Measurements from ENCODE around the gene ERGIC1. TPM values are rescaled to one million over a fixed set of nuclear protein-coding genes. Genes with fewer than 3 reads are reported as not detected.
"Not testable (repeated sequence)": the region's sequence is repeated elsewhere in the genome, so short reads cannot be mapped to it uniquely, and the experiment has no call there.

The ERGIC1 gene, protein sequence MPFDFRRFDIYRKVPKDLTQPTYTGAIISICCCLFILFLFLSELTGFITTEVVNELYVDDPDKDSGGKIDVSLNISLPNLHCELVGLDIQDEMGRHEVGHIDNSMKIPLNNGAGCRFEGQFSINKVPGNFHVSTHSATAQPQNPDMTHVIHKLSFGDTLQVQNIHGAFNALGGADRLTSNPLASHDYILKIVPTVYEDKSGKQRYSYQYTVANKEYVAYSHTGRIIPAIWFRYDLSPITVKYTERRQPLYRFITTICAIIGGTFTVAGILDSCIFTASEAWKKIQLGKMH
- total RNA-seq (10 to 100 TPM; 45.8 to 51.0 TPM), polyA plus RNA-seq (10 to 100 TPM; 10.6 to 18.8 TPM)

DNA sequence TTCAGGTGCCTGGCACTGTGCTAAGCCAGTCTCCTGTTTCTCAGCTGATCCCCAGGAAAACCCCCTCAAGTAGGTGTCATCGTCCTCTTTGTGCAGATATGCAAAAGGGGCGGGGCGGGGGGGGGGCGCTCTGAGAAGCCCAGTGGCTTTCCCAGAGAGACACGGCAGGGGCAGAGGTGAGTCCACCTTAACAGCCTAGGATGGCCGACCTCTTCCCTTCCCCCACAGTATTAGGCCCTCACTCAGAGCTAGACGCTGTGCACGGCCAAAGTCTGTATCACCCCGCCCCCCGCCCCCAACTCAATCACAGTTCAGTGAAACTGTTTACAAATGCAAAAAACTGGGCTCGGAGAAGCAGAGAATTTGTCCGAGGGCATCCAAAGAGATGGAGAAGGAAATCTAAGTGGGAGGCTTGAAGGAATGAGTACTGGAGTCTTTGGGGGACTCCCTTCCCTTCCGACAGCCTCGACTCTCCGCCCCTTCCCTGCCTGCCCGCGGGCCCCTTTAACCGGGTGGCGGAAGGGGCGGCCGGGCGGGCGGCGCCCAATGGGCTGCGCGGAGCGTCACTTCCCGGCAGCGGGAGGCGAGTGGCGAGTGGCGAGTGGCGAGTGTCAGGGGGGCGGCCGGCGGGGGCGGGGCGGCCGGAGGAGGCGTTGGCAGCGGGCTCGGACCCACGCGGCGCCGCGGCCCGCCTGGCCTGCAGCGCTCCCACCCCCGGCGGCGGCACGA is at the start of gene ERGIC1:
Gene ERGIC1, plus strand, starts transcription at position 566 of the 729 bp plus-strand sequence. Its CDS starts 163 bp downstream, at position 729.
- peak within 1 kb of the TSS; percentile 89 to 97 (median 93) for H3K27ac Mint-ChIP-seq
- Histone ChIP-seq H3K27ac (ENCODE audit: low read depth, low read length) (peak within 1 kb of the TSS; percentile 82), H3K27me3 (ENCODE audit: insufficient read depth, low read length) (no peaks in the 10 kb centered on the region), H3K36me3 (ENCODE audit: insufficient read depth, low read length) (no peaks in the 10 kb centered on the region), H3K9me3 (ENCODE audit: control insufficient read depth in 1 of 2, low read length in 2 of 2) (no peaks in the 10 kb centered on the region), H3K4me3 (ENCODE audit: low read length in 2 of 2) (peak within 1 kb of the TSS; percentile 63 to 69), H3K4me1 (ENCODE audit: insufficient read depth, low read length) (peaks cover 47% of the 10 kb centered on the region)
- DNase-seq: peak; percentile 59 to 73 (median 63)
- peaks cover 0 to 4% of the 10 kb centered on the region in 2 donors for H3K36me3 Mint-ChIP-seq
- no peaks in the 10 kb centered on the region for H3K9me3 Mint-ChIP-seq
- peak within 1 kb of the TSS; percentile 90 to 96 (median 92) for H3K4me3 Mint-ChIP-seq
- intact Hi-C loops (cut with micrococcal nuclease): loop anchor here (1.0 to 10.0 kb wide), 4 partner anchors 57 to 117 kb away; no protein-coding TSS in a partner anchor
- ChIA-PET CTCF (ENCODE audit: partially characterized antibody) (interaction anchor here (1.2 kb wide), 1 partner anchor 63 kb away, joined by 3 read pairs; the partner anchor contains the start of gene DUSP1), POLR2A (ENCODE audit: partially characterized antibody) (interaction anchor here (1.0 to 9.4 kb wide), 5 partner anchors 26 to 69 kb away, joined by 3 to 114 read pairs (median 4); partner anchors contain the start of gene DUSP1)
- H3K4me1 Mint-ChIP-seq: peaks cover 25 to 52% (median 36%) of the 10 kb centered on the region in 4 donors
- H3K27me3 Mint-ChIP-seq: no peaks in the 10 kb centered on the region

DNA sequence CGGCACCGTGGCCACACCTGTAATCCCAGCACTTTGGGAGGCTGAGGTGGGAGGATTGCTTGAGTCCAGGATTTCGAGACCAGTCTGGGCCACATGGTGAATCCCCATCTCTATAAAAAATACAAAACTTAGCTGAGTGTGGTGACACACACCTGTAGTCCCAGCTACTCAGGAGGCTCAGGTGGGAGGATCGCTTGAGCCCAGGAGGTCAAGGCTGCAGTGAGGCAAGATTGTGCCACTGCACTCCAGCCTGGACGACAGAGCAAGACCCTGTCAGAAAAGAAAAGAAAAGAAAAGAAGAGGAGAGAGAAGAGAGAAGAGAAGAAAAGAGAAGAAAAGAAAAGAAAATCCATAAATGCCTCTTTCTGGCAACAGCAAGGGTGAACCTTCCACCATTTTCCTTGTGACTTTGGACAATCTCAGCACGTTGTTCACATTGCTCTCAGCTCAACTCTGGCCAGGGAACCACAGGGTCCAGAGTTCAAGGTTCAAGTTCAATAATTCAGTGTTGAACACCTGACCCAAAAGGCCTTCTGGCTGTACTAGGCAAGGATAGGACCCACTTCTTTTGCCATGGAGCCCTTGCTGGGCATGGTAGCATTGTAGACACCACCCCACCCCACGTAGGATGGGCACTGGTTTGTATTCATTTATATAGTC is 48.5 kb upstream of the ERGIC1 start:
- POLR2A ChIA-PET (ENCODE audit: partially characterized antibody): interaction anchor here (1.3 kb wide), 1 partner anchor 13 kb away, joined by 7 read pairs; no protein-coding TSS in a partner anchor
- intact Hi-C loops (cut with micrococcal nuclease): no loop called here
- CTCF ChIA-PET (ENCODE audit: partially characterized antibody): no interaction called here
- H3K4me1 ChIP-seq (ENCODE audit: insufficient read depth, low read length): no peaks in the 10 kb centered on the region
- Mint-ChIP-seq H3K36me3 (no peaks in the 10 kb centered on the region), H3K27ac (peak overlapping the region in 3 of 7 donors; percentile 31 to 83 (median 64)), H3K4me1 (no peaks in the 10 kb centered on the region), H3K27me3 (no peaks in the 10 kb centered on the region), H3K9me3 (no peaks in the 10 kb centered on the region), H3K4me3 (no peak overlapping the region)
- H3K27me3 ChIP-seq (ENCODE audit: insufficient read depth, low read length): no peaks in the 10 kb centered on the region
- H3K36me3 ChIP-seq (ENCODE audit: insufficient read depth, low read length): no peaks in the 10 kb centered on the region
- no peaks in the 10 kb centered on the region for H3K9me3 ChIP-seq (ENCODE audit: control insufficient read depth in 1 of 2, low read length in 2 of 2)
- no peak for DNase-seq
- no peak overlapping the region for H3K4me3 ChIP-seq (ENCODE audit: low read length in 2 of 2)
- no peak overlapping the region for H3K27ac ChIP-seq (ENCODE audit: low read depth, low read length)

DNA sequence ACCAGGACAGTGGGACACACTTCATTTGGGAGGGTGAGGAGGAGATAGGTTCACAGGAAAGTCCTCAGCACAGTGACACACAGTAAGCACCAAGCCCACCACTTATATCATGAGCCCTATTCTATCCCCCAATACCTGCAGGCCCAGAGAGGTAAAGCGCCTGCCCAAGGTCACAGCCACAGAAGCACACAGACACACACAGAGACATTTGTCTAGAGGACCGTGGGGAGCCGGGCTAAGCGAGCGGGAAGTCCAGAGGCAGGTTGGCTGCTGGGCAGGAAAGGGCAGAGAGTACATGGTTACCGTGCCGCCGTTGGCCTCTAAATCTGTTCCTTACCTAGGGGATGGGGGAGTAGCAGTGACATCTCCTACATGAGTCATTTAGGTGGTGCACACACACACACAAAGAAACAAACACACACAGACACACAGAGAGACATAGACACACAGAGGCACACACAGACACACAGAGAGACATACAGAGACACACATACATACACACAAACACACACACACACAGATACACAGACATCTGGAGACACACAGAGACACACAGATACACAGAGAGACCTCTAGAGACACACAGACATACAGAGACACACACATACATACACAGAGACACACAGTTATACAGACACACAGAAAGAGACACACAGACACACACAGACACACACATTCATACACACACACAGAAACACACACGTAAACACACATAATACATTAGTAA is 47.2 kb upstream of the ERGIC1 start:
- Mint-ChIP-seq H3K27ac (no peak overlapping the region), H3K27me3 (no peaks in the 10 kb centered on the region), H3K36me3 (no peaks in the 10 kb centered on the region), H3K4me3 (no peak overlapping the region), H3K4me1 (no peaks in the 10 kb centered on the region), H3K9me3 (no peaks in the 10 kb centered on the region)
- no peak overlapping the region for H3K4me3 ChIP-seq (ENCODE audit: low read length in 2 of 2)
- no peak for DNase-seq
- intact Hi-C loops (cut with micrococcal nuclease): no loop called here
- H3K36me3 ChIP-seq (ENCODE audit: insufficient read depth, low read length): no peaks in the 10 kb centered on the region
- ChIA-PET POLR2A (ENCODE audit: partially characterized antibody) (interaction anchor here (2.4 kb wide), 1 partner anchor 15 kb away, joined by 7 read pairs; the partner anchor contains the start of gene DUSP1), CTCF (ENCODE audit: partially characterized antibody) (no interaction called here)
- H3K27ac ChIP-seq (ENCODE audit: low read depth, low read length): no peak overlapping the region
- H3K4me1 ChIP-seq (ENCODE audit: insufficient read depth, low read length): no peaks in the 10 kb centered on the region
- no peaks in the 10 kb centered on the region for H3K9me3 ChIP-seq (ENCODE audit: control insufficient read depth in 1 of 2, low read length in 2 of 2)
- H3K27me3 ChIP-seq (ENCODE audit: insufficient read depth, low read length): no peaks in the 10 kb centered on the region

DNA sequence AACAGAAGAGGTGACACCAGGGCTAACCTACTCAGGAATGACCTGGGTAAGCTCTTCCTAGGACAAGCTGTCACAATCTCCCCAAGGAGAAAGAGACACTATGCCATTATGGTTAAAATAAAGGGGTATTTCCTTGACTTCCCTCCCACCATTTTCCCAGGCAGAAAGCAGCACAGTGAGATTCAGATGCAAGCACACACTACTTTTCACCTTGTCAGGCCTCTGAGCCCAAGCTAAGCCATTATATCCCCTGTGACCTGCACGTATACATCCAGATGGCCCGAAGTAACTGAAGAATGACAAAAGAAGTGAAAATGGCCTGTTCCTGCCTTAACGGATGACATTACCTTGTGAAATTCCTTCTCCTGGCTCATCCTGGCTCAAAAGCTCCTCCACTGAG is 46.5 kb upstream of the ERGIC1 start:
- H3K4me1 Mint-ChIP-seq; H3K9me3 Mint-ChIP-seq; H3K27me3 Mint-ChIP-seq; CTCF ChIA-PET (ENCODE audit: partially characterized antibody); H3K36me3 Mint-ChIP-seq; H3K9me3 ChIP-seq (ENCODE audit: control insufficient read depth in 1 of 2, low read length in 2 of 2); H3K27me3 ChIP-seq (ENCODE audit: insufficient read depth, low read length); H3K4me3 ChIP-seq (ENCODE audit: low read length in 2 of 2); H3K27ac ChIP-seq (ENCODE audit: low read depth, low read length); DNase-seq; H3K36me3 ChIP-seq (ENCODE audit: insufficient read depth, low read length); intact Hi-C loops (cut with micrococcal nuclease); H3K4me1 ChIP-seq (ENCODE audit: insufficient read depth, low read length): not testable (repeated sequence)
- Mint-ChIP-seq H3K27ac (peak overlapping the region in 2 of 7 donors; percentile 65 to 75), H3K4me3 (peak overlapping the region in 1 of 8 donors; percentile 53)
- POLR2A ChIA-PET (ENCODE audit: partially characterized antibody): interaction anchor here (2.4 kb wide), 1 partner anchor 16 kb away, joined by 7 read pairs; the partner anchor contains the start of gene DUSP1

DNA sequence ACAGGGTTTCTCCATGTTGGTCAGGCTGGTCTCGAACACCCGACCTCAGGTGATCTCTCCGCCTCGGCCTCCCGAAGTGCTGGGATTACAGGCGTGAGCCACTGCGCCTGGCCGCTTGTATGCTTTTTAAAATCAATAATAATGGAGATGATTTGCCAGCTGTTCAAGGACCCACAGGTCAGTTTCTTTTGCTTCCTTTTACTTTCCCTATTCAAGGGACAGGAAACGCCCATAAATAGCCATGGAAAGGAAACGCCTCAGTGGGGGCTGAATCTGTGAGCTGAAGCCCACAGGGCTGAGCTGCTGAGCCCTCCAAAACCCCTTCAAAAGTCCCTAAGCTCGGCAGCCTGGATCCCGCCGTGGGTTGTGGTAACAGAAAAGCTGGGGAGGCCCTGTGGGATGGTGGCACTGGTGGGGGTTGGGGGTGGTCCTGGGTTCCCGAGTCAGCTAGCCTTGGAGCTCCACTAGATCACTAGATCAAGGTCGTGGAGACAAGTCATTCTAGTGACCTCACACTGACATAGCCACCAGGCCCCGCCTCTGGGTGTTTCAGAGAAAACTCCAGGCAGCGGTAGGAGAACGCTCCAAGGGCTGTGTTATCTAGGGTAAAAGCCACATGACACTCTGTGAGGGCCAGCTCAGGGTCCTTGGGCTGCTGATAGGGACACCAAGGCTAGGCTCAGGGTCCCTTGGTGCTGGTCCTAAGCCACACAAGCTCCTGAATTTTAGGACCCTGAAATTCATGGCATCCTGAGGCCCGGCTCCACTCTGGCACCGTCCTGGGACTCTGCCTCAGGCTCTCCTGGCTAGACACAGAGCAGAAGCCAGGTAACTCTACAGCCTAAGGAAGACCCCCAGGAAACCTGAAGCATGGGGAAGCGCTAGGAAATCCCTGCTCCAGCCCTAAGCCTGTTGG is 45.0 kb upstream of the ERGIC1 start:
- no peaks in the 10 kb centered on the region for H3K4me1 ChIP-seq (ENCODE audit: insufficient read depth, low read length)
- no peaks in the 10 kb centered on the region for H3K27me3 Mint-ChIP-seq

More for the DNA sequence above, 45.0 kb upstream of the ERGIC1 start:
- Mint-ChIP-seq H3K4me1 (no peaks in the 10 kb centered on the region), H3K27ac (peak overlapping the region in 2 of 7 donors; percentile 13 to 36), H3K9me3 (no peaks in the 10 kb centered on the region), H3K4me3 (no peak overlapping the region), H3K36me3 (no peaks in the 10 kb centered on the region)
- no peak for DNase-seq
- Histone ChIP-seq H3K4me3 (ENCODE audit: low read length in 2 of 2) (no peak overlapping the region), H3K9me3 (ENCODE audit: control insufficient read depth in 1 of 2, low read length in 2 of 2) (no peaks in the 10 kb centered on the region), H3K36me3 (ENCODE audit: insufficient read depth, low read length) (no peaks in the 10 kb centered on the region), H3K27ac (ENCODE audit: low read depth, low read length) (no peak overlapping the region), H3K27me3 (ENCODE audit: insufficient read depth, low read length) (no peaks in the 10 kb centered on the region)
- ChIA-PET CTCF (ENCODE audit: partially characterized antibody) (interaction anchor here (0.7 to 1.3 kb wide), 4 partner anchors 11 to 143 kb away, joined by 3 to 6 read pairs (median 4); no protein-coding TSS in a partner anchor), POLR2A (ENCODE audit: partially characterized antibody) (interaction anchor here (1.0 to 2.4 kb wide), 2 partner anchors 17 to 25 kb away, joined by 3 to 7 read pairs; partner anchors contain the start of gene DUSP1)
- intact Hi-C loops (cut with micrococcal nuclease): no loop called here

Measured in CD4-positive, alpha-beta memory T cell (primary cell).